Activated T-cell treated with anti-CD3 and anti-CD28 coated beads for 1 hour (primary cell): ENCODE data around the gene CFAP77.

Experiments used
- DNase-seq: peaks from one replicate; pipeline ENCODE4 v3.0.0-alpha.2; 2020; ENCODE audit warnings: low read depth

The CFAP77 gene

DNA sequence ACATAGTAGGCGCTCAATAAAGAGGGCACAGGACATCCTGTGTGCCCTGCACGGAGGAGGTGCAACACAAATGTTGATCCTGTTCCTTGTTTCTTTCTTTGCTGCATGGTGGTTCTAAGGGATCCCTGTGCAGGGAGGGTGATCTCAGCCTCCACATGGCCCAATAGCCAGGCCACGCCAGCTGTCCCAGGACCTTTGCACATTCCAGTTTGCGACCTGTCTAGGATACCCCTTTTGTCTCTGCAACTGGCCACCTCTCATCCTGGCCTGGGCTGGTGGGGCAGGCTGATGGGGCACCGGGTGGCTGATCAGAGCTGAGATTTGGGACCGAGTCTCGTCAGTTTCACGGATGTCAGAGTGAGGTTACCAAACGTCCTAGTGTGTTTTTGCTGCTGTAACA, 79.5 kb downstream of the CFAP77 start:
- no peak for DNase-seq

DNA sequence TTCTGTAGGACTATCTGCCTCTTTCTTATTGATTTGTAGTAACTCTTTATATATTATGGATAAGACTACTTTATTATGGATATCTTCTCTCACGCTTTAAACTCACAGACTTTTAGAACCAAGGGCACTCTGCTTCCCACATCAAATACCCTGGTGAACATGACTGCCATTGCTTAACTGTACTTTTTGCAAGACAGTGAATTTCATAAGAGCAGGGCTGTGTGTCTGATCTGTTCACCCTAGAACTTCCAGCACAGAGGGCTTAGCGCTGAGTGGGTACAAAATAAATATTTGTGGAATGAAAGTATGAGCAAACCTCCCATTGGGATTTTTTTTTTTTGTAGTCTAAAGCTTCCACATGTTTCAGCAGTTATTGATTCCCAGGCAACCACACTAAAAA, 84.8 kb downstream of the CFAP77 start:
- no peak for DNase-seq

DNA sequence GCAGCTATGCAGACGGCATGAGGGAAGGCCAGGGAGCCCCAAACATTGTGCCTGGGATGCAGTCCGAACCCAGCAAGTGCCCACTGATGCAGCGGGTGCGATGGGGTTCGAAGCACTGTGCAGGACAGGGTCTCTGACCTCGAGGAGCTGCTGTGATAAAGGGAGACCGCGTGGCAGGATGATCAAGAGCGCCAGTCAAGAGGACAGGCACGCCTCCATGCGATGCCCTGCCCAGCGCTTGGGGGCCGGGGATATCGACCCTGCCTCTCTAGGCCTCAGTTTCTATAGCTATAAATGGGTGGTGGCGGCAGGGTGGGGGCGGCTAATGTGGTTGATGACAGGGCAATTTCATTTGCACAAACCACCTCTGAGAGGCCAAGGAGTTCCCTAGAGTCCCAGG, 87.7 kb downstream of the CFAP77 start:
- DNase-seq: no peak

DNA sequence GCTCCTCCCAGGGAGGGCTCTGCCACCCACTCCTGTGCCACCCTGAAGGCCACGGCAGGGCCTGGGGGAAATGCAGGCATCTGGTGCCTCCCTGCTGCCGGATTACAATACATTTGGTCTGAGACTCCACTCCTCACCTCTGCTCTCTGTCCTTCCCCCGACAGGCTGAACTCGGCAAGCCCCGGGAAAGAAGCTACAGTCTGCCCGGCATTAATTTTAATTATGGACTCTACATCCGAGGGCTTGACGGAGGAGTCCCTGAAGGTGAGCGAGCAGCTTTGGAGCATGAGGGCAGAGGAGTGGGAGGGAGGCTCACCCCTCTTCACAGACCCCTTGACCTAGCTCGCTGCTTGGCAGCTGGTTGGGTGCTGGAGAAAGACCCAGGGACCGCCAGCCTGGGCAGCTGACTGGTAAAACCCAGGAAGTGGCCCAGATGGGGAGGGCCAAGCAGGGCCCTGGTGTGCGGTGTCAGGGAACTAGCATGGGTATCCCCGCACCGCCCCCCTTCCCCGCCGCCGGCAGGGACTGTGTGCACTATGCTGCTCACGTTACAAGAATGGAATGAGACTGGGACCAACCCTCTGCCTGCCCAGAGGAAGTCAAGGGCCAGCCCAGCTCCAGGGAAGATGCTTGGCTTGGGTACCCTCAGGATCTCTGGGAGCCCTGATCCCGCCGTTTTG, 88.7 kb downstream of the CFAP77 start:
- no peak for DNase-seq

DNA sequence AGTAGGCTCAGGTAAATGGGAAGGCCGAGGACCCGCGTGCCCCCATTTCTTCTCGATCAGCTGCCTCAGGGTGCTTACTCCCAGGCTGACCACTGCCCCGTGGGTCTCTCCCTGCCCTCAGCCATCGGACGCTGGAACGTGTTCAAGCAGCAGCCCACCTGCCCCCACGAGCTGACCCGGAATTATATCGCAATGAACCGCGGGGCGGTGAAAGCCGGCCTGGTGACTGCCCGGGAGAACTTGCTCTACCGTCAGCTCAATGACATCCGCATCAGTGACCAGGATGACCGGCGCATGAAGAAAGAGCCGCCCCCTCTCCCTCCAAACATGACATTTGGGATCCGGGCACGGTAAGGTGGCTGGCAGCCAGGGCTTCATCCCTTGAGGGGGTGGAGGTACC, 89.2 kb downstream of the CFAP77 start:
- DNase-seq: no peak

DNA sequence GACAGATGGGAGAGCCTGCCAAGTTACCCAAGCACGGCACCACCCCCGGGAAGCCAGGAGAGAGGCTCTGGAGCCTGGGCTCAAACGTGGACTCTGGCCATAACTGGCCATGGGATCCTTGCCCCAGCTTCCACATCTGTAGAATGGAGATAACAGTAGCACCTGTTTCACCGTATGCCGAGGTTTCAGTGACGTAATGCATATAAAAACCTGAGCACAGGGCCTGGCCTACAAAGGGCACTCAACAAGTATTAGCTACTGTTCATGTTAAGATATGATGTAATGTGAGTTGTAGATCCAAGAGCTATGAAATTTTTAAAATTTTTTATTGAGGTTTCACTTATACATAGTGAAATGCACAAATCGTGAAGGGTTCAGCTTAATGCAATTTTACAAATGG, 90.2 kb downstream of the CFAP77 start:
- no peak for DNase-seq

DNA sequence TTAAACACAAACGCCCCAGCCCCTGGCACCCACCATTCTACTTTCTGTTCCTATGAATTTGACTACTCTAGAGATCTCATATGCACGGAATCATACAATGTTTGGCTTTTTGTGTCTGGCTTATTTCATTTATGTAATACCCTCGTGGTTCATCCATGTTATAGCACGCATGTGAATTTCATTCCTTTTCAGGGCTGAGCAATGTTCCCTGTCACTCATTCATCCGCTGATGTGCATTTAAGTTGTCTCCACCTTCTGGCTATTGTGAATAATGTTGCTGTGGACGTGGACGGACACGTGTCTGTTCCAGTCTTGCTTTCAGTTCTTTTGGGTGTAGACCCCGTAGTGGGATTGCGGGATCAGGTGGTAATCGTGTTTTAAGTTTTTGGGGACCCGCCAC, 92.5 kb downstream of the CFAP77 start:
- DNase-seq: no peak

DNA sequence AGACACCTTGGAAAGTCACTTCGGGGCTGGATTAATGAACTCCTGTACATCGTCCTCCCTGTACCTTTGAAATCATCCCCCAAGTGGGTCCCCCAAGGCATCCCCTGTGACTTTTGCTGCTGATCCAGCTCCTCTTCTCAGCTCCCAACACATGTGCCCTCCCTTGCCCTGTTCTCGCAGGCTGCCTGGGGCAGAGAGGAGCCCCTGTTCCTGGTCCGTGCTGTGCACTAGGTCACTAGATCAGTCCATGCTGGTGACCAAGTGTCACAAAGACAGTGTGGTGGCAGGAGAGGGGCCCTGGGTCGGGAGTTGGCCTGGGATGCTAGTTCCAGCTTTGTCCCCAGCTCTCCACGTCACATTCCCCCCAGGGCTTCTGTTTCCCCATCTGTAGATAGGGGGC, 93.1 kb downstream of the CFAP77 start:
- no peak for DNase-seq

DNA sequence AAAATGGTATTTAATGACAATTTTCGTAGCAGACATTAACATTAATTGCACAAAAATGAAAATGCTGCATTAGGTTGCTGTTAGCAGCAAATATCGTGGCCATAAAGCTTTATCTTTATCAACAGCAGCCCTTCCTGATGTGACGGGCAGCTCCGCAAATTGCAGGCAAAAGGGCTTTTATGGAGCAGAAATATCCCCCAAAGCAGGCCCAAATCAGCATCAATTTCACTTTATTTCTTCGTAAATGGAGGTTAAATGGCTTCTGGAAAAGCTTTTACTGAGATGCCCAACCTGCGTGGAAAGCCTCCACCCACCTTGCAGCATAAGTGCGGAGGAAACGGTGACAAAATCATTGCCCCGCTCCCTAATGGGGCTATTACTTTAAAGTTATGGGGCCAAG, 94.5 kb downstream of the CFAP77 start:
- no peak for DNase-seq

DNA sequence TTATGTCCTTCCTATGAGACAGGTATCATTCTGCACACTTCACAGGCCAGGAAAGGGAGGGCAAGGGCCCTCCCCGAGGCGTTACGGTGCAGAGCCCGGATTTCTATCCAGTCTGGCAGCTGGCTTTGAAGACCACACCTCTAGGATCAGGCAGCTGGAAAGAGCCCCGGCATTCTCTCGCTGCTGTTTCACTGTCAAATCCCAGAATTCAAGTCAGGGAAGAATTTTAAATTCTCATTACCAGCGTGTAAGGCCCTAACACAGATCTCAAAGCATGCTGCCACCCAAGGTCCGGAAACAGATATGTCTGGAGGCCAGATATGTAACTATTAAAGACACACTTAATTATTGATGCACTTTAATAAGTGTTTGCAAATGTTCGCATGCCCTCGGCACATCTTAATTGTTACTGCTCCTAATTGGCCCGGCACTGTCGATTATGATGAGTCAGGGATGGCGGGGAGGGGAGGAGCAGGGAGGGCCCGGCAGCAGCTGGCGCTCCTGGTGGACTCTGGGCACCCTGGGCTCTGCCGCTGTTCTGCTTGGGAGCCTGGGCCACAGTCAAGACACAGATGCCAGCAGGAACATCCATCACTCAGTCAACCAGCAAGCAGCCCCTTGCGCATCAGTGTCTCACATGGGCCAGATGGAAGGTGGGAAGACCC, 96.1 kb downstream of the CFAP77 start:
- DNase-seq: no peak

DNA sequence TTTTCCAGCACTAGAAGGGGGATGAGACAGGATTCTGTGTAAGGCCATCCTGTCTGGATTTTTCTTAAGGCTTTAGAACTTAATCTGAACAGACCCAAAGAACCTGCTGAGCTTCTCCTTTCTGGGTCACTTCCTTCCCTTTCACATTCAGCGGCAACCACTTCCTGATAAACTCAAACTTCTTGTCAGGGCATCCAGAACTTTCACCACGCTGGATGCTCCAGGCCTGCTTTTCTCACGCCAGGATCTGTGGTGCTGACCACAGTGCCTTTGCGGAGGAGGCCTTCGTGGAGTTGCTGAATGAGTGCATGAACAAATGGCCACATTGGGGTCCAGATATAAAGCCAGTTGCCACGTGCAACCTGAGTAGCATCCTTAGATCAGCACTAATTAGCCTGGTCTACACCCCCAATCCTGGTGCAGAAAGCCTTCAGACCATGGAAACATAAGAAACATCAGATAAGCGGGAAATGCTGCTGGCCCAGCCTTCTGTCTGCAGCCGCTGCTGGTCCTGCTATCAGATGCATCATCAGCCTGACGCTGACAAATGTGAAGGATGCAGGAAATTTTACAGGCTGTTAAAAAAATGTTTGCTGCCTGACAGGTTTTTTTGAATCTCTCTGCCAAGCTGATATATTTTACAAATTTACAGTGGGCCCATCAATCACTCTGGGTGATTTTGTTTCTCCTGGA, 97.1 kb downstream of the CFAP77 start:
- DNase-seq: no peak

DNA sequence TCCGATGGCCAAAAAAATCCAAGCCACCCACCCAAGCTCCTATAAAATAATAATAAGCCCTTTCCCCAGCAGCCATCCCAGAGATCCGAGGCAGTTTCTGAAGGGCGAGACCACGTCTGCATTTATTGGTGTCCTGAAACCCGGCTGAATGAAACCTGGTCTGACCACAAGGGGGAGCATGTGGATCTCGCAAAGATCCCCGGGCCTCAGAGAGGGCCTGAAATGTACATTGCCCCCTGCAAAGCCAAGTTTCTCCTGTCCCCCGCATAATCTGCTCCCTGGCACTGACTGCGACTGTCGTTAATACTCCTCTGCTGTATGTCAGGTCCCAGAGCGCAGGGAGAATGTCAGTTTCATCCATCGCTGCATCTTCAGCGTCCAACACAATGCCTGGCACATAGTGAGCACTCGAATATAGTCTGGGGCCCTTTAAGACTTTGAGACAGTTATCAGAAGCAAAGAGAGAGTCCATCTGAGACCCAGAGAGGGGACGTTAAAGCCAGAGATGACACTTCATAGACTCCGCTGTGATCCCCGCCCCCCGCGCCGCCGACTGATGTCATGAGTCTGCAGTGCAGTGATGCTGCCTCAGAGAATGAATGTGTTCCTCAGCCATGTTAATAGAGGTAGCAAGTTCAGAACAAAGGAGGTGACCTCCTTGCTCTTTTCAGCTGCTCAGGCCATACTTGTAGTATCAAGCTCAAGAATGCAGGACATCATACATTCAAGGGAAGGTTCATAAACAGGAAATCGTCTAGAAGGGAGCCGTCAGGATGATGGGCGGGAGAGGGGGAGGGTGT, 97.9 kb downstream of the CFAP77 start:
- peak; percentile 55 for DNase-seq

DNA sequence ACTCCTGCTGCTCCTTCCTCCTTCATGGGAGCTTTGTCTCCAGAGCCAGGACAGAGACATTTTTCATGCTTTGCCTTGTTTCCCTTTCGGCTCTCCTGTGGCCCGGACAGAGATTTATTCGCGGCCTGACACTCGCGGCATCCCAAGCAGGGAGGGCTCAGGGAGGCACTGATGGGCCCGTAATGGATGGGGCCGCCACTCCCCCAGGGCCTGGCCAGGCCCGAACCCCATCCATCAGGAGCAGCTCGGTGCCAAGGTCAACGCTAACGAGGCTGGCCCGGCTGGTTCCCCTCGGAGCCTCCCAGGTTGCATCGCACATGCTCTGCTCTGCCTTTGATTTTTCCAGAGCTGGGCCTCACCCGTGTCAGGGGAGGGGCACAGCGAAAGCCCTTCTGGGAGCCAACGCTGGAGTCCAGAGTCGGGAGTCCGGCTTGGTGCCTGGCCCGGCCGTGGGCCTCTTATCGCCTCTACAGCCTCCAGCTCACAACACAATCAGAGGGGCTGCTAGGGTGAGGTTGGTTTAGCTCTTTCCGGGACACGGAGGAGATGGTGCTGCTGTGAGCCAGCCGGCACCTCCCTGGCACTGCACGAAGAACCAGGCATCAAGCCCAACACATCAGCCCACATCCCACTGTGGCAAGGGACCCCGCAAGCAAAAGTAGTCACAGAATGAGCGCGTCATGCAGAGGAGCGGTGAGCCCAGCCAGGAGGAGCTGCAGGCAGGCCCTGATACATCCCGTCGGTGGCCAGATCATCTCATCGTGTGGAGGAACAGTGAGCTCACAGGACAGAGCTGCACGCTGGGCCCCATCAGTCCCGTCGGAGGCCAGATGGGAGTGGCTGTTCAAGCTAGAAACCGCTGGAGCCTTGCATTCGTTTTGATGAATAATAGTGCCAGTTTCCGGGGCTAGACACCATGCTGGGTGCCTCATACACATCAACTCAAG, 100.2 kb downstream of the CFAP77 start:
- DNase-seq: no peak

DNA sequence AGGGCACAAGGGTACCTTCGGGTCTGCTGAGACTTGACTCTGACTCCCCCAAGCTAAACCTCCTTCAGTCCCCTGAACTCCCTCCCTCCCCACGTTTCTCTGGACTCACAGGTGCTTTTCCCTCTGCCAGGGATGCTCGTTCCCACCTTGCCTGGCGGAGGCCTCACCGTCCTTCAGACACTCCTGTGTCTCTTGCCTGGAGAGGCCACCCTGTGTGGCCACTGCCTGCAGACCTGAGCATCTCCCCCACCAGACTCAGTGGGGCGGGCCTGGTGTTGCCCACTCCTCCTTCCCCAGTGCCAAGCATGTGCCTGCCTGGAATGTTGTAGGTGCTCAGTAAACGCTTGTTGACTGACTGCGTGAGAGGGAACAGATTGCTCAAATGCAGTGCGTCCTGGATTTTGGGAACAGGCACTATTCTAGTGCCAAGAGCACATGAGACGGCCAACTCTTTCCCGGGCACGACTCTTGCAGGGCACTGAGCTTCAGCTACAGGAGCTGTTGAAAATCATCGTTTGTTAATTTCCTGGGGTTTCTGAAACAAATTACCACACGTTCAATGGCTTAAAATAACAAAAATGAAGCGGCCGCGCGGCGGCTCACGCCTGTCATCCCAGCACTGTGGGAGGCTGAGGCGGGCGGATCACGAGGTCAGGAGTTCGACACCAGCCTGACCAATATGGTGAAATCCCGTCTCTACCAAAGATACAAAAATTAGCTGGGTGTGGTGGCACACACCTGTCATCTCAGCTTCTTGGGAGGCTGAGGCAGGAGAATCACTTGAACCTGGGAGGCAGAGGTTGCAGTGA, 101.4 kb downstream of the CFAP77 start:
- no peak for DNase-seq

DNA sequence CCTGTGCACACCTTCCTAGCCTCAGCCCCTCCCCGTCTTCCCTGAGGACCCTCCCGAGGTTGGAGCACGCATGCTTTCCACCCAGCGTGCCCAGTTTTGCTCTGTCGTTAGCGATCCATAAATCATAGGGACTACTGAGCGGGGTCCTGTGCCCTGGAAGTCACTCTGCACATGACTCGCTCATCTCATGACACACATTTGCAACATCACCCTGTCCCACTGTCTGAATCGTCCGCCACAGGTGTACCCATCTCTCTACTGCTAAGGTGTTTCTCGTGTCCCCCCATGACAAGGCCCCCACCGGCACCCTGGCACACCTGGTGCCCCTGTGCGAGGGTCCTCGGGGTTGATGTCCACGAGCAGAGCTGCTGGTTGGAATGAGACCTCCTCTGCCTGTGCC, 103.4 kb downstream of the CFAP77 start:
- no peak for DNase-seq

DNA sequence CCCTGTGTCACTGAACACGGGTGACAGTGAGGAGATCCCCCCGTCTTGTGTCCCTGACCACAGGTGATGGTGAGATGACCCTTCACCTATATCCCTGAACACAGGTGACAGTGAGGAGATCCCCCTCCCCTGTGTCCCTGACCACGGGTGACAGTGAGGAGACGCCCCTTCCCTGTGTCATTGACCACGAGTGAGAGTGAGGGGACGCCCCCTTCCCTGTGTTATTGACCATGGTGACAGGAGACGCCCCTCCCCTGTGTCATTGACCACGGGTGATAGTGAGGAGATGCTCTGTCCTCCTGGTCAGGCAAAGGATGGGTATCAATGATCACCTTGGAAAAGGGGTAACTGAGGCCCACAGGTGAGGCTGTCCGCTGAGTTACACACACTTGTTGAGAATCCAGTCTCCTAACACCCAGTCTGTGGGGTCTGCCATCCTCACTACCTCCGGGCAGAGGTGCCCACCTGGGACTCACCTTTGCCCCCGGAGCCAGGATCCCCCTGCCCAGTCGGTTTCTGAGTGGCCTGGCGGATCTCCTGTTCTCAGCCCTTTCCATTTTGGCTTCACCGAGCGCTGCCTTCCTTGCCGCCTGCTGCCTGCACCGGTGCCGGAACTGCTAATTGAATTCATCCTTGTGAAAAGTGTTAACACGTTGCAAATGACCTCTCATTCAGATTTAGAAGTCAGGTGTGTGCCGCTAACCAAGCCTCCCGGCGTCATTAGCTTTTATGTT, 104.2 kb downstream of the CFAP77 start:
- DNase-seq: no peak

DNA sequence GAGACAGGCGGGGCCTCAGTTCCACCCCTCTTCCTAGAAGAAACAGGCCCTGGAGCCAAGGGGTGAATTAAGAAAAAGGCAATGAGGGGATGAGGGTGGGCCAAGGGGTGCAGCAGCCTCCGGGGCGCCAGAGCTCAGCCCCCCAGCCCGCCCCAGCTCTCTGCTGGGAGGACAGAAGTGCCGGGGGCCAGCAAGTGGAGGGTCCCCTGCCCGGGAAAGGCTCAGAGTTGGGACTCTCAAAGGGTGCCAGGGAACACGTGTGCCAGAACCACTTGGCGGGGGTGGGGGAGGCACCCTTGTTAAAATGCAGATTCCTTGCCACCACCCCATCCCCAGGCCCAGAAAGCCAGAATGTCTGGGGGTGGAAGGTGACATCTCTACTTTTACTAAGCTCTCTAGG, 104.8 kb downstream of the CFAP77 start:
- no peak for DNase-seq

DNA sequence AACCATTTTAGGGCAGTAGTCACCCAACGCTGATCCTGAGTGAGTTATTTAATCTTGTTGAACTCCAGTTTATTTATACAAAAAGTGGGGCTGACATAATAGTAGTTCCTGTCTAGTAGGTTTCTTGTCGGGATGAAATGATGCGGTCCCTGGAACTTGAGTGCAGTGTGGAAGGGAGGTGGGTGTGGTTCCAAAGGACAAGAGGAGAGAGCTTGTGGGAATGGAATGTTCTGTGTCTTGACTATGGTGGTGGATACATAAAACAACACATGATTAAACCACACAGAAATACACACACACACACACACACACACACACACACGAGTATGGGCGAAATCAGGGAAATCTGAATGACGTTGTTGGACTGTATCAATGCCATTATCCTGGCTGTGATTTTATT, 106.3 kb downstream of the CFAP77 start:
- no peak for DNase-seq

DNA sequence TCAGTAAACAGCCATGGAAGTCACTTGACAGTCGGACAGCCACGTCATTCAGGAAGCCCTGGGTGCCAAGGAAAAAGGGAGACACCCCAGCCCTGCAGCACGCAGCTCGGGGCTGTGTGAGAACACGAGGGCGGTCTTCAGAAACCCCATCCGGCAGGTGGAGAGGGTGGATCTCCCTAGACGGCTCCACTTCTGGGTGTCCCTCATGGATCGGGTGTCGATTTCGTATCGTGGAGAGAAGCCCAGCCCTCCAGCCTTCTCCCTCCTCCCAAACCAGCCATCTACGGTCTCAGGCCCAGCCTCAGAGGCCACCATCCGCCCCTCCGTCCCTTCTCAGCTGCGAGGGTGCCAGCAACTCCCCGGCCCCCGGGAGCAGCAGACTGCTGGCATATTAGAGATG, 106.9 kb downstream of the CFAP77 start:
- no peak for DNase-seq
